ENCODE measurements around the gene RNF167. TPM values are rescaled to one million over a fixed set of nuclear protein-coding genes. Genes with fewer than 3 reads are reported as not detected.

Gene RNF167
- total and polyA plus RNA-seq, 4 donors, result 15.9 to 72.6 (median 24.4) TPM

- Histone ChIP-seq H3K4me1 (ENCODE audit: control insufficient read depth in 4 of 4, insufficient read depth in 4 of 4, low read length in 3 of 4) (peaks cover 3 to 44% (median 29%) of the 10 kb centered on the region in 4 donors), H3K9ac (ENCODE audit: low read depth in 1 of 2, low read length in 2 of 2) (no peak overlapping the region), H3K9me3 (ENCODE audit: control insufficient read depth in 4 of 4, low read length in 3 of 4) (no peaks in the 10 kb centered on the region), H3K4me3 (ENCODE audit: low read depth in 1 of 3, low read length in 3 of 3) (no peak overlapping the region), H3K36me3 (ENCODE audit: control insufficient read depth in 4 of 4, insufficient read depth in 3 of 4, low read depth in 1 of 4, low read length in 3 of 4) (peaks cover 3 to 10% (median 7%) of the 10 kb centered on the region in 4 donors), H3K27ac (ENCODE audit: low read depth in 1 of 2, low read length in 2 of 2) (no peak overlapping the region), H3K27me3 (ENCODE audit: control insufficient read depth in 4 of 4, insufficient read depth in 4 of 4, low read length in 3 of 4) (no peaks in the 10 kb centered on the region)
- 97% methylated on average over 6 of the region's 6 CpGs for WGBS
- TF ChIP-seq HNF4G (IDR thresholded peaks at IDR 0.05) (no peak), RAD21 (IDR thresholded peaks at IDR 0.05) (no peak), YY1 (IDR thresholded peaks at IDR 0.05) (no peak), FOXA1 (IDR thresholded peaks at IDR 0.05) (no peak), TAF1 (conservative IDR thresholded peaks at IDR 0.05) (no peak), SP1 (IDR thresholded peaks at IDR 0.05) (no peak), REST (IDR thresholded peaks at IDR 0.05) (no peak), GABPA (IDR thresholded peaks at IDR 0.05 in 1 of 2, conservative IDR thresholded peaks at IDR 0.05 in 1 of 2) (no peak), MAX (IDR thresholded peaks at IDR 0.05) (no peak), ZBTB33 (IDR thresholded peaks at IDR 0.05) (no peak), NR2F2 (IDR thresholded peaks at IDR 0.05) (no peak)
- no peak for DNase-seq (ENCODE audit: low spot score)
Measured at GRCh38 chr17:4971826-4972225, 31.8 kb downstream of the RNF167 start.

GRCh38 chr17:4972322-4972721 is 32.3 kb downstream of the RNF167 start:
- Histone ChIP-seq H3K9me3 (ENCODE audit: control insufficient read depth in 4 of 4, low read length in 3 of 4) (no peaks in the 10 kb centered on the region), H3K27ac (ENCODE audit: low read depth in 1 of 2, low read length in 2 of 2) (no peak overlapping the region), H3K4me3 (ENCODE audit: low read depth in 1 of 3, low read length in 3 of 3) (no peak overlapping the region), H3K36me3 (ENCODE audit: control insufficient read depth in 4 of 4, insufficient read depth in 3 of 4, low read depth in 1 of 4, low read length in 3 of 4) (peaks cover 5 to 13% (median 10%) of the 10 kb centered on the region in 4 donors), H3K9ac (ENCODE audit: low read depth in 1 of 2, low read length in 2 of 2) (no peak overlapping the region), H3K27me3 (ENCODE audit: control insufficient read depth in 4 of 4, insufficient read depth in 4 of 4, low read length in 3 of 4) (no peaks in the 10 kb centered on the region), H3K4me1 (ENCODE audit: control insufficient read depth in 4 of 4, insufficient read depth in 4 of 4, low read length in 3 of 4) (peaks cover 3 to 43% (median 28%) of the 10 kb centered on the region in 4 donors)
- TF ChIP-seq REST (IDR thresholded peaks at IDR 0.05) (no peak), ZBTB33 (IDR thresholded peaks at IDR 0.05) (no peak), TAF1 (conservative IDR thresholded peaks at IDR 0.05) (no peak), RAD21 (IDR thresholded peaks at IDR 0.05) (no peak), JUND (IDR thresholded peaks at IDR 0.05) (no peak), HNF4A (conservative IDR thresholded peaks at IDR 0.05) (no peak), NR2F2 (IDR thresholded peaks at IDR 0.05) (no peak), CTCF (IDR thresholded peaks at IDR 0.05; ENCODE audit: low read depth, low read length, missing input control) (no peak), MAX (IDR thresholded peaks at IDR 0.05) (no peak), EGR1 (IDR thresholded peaks at IDR 0.05; ENCODE audit: low read depth in 2 of 2) (no peak), YY1 (IDR thresholded peaks at IDR 0.05) (no peak), SP1 (IDR thresholded peaks at IDR 0.05) (no peak), GABPA (IDR thresholded peaks at IDR 0.05 in 1 of 2, conservative IDR thresholded peaks at IDR 0.05 in 1 of 2) (no peak), HNF4G (IDR thresholded peaks at IDR 0.05) (no peak), RXRA (IDR thresholded peaks at IDR 0.05) (no peak), FOXA2 (IDR thresholded peaks at IDR 0.05) (no peak), ATF3 (IDR thresholded peaks at IDR 0.05) (no peak)
- DNase-seq (ENCODE audit: low spot score), result no peak
- 96% methylated on average over 12 of the region's 12 CpGs for WGBS

All from liver (tissue), 9 donors.